NCI-H2196 treated with DMSO at 0.1 percent for 48 hours (cell line): ENCODE measurements around the gene MPV17L.
"Not testable (repeated sequence)": the region's sequence is repeated elsewhere in the genome, so short reads cannot be mapped to it uniquely, and the experiment has no call there.

ENCODE experiments used
- DNase-seq: peaks from one replicate; lab custom pipeline; 2025; ENCODE audit not compliant: unreplicated experiment; lab: John Stamatoyannopoulos, UW

MPV17L gene

GRCh38 chr16:15450624-15451023 lies 55.1 kb downstream of the MPV17L start:
- DNase-seq: no peak

- no peak for DNase-seq
Measured at GRCh38 chr16:15451098-15451731, 55.7 kb downstream of the MPV17L start.

GRCh38 chr16:15452246-15452855 lies 56.8 kb downstream of the MPV17L start:
- DNase-seq: no peak

- not testable (repeated sequence) for DNase-seq
Measured at GRCh38 chr16:15453296-15453695, 57.7 kb downstream of the MPV17L start.

GRCh38 chr16:15454933-15455332 lies 59.4 kb downstream of the MPV17L start:
- not testable (repeated sequence) for DNase-seq

- no peak for DNase-seq
Measured at GRCh38 chr16:15457400-15457799, 61.8 kb downstream of the MPV17L start.

- no peak for DNase-seq
Measured at GRCh38 chr16:15457958-15458357, 62.4 kb downstream of the MPV17L start.

GRCh38 chr16:15459791-15460190 lies 64.2 kb downstream of the MPV17L start:
- no peak for DNase-seq

GRCh38 chr16:15460601-15461000 lies 65.0 kb downstream of the MPV17L start:
- DNase-seq: no peak

- DNase-seq: no peak
Measured at GRCh38 chr16:15461376-15461775, 65.8 kb downstream of the MPV17L start.
